ENCODE data around the gene SNX6. TPM values are rescaled to one million over a fixed set of nuclear protein-coding genes. Genes with fewer than 3 reads are reported as not detected.
"Not testable (repeated sequence)": the region's sequence is repeated elsewhere in the genome, so short reads cannot be mapped to it uniquely, and the experiment has no call there.

SNX6 gene
- polyA plus RNA-seq, 3 donors: 101 to 139 (median 119) TPM

- no peak for DNase-seq (ENCODE audit: extremely low read depth in 1 of 11, low read depth in 9 of 11, low spot score in 4 of 11)
Observed at GRCh38 chr14:34650786-34651584, 21.0 kb upstream of the SNX6 start.

- DNase-seq (ENCODE audit: extremely low read depth in 1 of 11, low read depth in 9 of 11, low spot score in 4 of 11): not testable (repeated sequence)
Observed at GRCh38 chr14:34650006-34650405, 20.1 kb upstream of the SNX6 start.

DNA sequence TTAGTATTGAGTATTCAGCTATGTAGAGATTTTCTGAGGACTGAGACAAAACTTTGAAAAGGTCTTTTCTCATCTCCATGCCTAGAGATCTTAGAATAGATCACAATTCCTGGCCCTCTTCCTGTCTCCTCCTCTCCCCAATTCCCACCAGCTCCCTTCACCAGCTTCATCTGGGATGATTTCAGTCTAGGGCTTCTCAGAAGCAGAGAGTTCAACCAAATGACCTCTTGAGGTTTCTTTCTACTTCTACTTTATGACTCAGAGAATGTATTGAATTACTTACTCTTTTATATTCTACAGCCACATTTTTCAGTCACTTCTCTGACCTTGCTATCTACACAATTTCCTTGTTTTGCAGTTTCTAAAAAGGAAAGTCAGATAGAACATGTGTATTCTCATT lies 19.4 kb upstream of the SNX6 start:
- DNase-seq (ENCODE audit: extremely low read depth in 1 of 11, low read depth in 9 of 11, low spot score in 4 of 11): no peak

- DNase-seq (ENCODE audit: extremely low read depth in 1 of 11, low read depth in 9 of 11, low spot score in 4 of 11): no peak
Observed at GRCh38 chr14:34646570-34647255, 16.8 kb upstream of the SNX6 start.

- DNase-seq (ENCODE audit: extremely low read depth in 1 of 11, low read depth in 9 of 11, low spot score in 4 of 11): no peak
Observed at GRCh38 chr14:34643361-34643760, 13.4 kb upstream of the SNX6 start.

- no peak for DNase-seq (ENCODE audit: extremely low read depth in 1 of 11, low read depth in 9 of 11, low spot score in 4 of 11)
Observed at GRCh38 chr14:34642595-34642994, 12.6 kb upstream of the SNX6 start.

GRCh38 chr14:34640826-34641225 lies 10.9 kb upstream of the SNX6 start:
- no peak for DNase-seq (ENCODE audit: extremely low read depth in 1 of 11, low read depth in 9 of 11, low spot score in 4 of 11)

GRCh38 chr14:34634360-34634771 lies 4.4 kb upstream of the SNX6 start:
- DNase-seq (ENCODE audit: extremely low read depth in 1 of 11, low read depth in 9 of 11, low spot score in 4 of 11): not testable (repeated sequence)

DNA sequence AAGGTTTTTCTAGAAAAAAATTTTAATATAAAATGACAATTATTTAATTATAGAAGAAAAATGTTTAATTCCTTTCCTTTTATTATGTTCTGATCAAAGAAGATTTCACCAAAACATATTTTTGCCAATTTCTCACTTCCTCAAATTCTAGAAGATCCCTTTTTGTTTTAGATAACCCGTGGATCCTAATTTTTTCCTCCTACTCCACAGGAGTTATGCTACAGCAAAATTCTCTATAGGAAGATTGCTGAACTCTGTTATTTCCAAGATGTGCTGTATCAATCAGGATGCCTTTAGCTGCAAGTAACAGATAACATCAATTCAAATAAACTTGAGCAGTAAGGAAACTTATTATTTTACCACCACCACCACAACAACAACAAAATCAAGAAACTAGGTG lies 3.8 kb upstream of the SNX6 start:
- no peak for DNase-seq (ENCODE audit: extremely low read depth in 1 of 11, low read depth in 9 of 11, low spot score in 4 of 11)

DNA sequence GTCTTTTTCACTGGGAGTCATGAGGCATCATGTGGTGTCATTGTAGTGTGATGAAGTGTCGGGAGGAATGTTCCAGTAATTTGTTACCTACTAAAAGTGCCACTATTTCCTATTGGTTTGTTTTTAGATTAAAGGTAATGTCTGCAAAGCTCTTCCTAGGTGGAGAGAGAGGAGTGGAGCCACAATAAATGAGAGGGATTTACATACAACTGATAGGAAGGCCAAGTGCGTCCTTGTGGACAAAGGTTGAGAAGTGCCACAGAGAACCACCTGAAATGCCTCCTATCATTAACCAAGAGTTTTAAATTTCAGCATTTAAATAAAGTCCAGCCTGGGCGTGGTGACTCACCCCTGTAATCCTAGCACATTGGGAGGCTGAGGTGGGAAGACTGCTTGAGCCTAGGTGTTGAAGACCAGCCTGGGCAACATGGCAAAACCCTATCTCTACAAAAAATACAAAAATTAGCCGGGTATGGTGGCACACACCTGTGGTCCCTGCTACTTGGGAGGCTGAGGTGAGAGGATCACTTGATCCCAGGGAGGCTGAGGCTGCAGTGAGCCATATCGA lies 2.5 kb upstream of the SNX6 start:
- DNase-seq (ENCODE audit: extremely low read depth in 1 of 11, low read depth in 9 of 11, low spot score in 4 of 11): no peak

DNA sequence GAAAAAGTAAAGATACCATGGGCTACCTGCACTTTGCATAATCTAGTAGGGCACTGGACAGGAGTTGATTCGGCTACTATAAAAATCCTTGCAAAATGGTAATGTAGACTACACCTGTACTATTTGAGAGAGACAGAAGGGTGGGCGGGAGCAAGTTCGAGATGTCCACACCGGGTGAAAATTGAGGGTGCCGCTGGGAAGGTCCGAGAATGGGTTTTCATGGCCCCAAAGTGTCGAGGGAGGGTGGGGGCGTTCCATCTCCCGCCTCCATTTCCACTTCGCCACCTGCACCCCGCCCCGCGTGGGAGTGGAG lies 648 bp downstream of the SNX6 start:
- peak in 1 of 11 donors; percentile 5 for DNase-seq (ENCODE audit: extremely low read depth in 1 of 11, low read depth in 9 of 11, low spot score in 4 of 11)

GRCh38 chr14:34628681-34629135 lies 1.2 kb downstream of the SNX6 start:
- DNase-seq (ENCODE audit: extremely low read depth in 1 of 11, low read depth in 9 of 11, low spot score in 4 of 11): peak in 1 of 11 donors; percentile 3

- no peak for DNase-seq (ENCODE audit: extremely low read depth in 1 of 11, low read depth in 9 of 11, low spot score in 4 of 11)
Observed at GRCh38 chr14:34623506-34623905, 6.4 kb downstream of the SNX6 start.

- no peak for DNase-seq (ENCODE audit: extremely low read depth in 1 of 11, low read depth in 9 of 11, low spot score in 4 of 11)
Observed at GRCh38 chr14:34620839-34621238, 9.1 kb downstream of the SNX6 start.

- DNase-seq (ENCODE audit: extremely low read depth in 1 of 11, low read depth in 9 of 11, low spot score in 4 of 11): no peak
Observed at GRCh38 chr14:34620115-34620514, 9.8 kb downstream of the SNX6 start.

DNA sequence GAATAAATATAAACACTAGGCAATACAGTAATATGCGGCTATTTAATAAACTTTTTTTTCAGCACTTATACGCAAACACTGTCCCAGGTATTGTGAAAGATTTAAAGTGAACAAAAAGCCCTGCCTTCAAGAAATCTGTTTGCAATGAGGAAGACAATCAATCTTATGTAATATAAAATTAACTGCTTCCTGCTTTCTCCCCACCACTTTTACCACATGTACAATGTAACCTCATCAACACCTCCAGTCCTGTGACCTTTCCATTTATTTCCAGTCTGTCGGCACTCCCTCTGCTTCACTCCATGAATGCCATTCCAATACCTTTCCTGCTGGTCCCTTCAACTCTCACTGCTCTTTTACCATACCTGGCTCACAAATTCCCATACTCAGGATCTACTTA lies 10.5 kb downstream of the SNX6 start:
- no peak for DNase-seq (ENCODE audit: extremely low read depth in 1 of 11, low read depth in 9 of 11, low spot score in 4 of 11)

- DNase-seq (ENCODE audit: extremely low read depth in 1 of 11, low read depth in 9 of 11, low spot score in 4 of 11): no peak
Observed at GRCh38 chr14:34616360-34616759, 13.6 kb downstream of the SNX6 start.

DNA sequence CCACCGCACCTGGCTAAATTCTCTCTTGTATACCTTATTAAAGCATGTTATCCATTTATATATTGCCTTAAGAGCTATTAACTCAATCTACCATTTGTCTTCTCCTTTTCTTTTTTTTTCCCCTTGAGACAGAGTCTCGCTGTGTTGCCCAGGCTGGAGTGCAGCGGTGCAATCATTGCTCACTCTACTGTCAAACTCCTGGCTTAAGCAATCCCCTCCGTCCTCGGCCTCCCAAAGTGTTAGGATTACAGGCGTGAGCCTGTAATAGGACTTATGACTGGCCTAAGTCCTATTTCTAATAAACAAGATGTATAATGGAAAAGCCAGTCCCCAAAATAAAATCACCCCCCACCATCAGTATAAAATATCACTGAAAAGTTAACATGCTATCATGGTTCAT lies 14.4 kb downstream of the SNX6 start:
- DNase-seq (ENCODE audit: extremely low read depth in 1 of 11, low read depth in 9 of 11, low spot score in 4 of 11): no peak

- DNase-seq (ENCODE audit: extremely low read depth in 1 of 11, low read depth in 9 of 11, low spot score in 4 of 11): no peak
Observed at GRCh38 chr14:34614638-34615037, 15.3 kb downstream of the SNX6 start.

- DNase-seq (ENCODE audit: extremely low read depth in 1 of 11, low read depth in 9 of 11, low spot score in 4 of 11): no peak
Observed at GRCh38 chr14:34610101-34610500, 19.8 kb downstream of the SNX6 start.
